Femur (tissue), 1 donor: ENCODE data around the gene CHCHD6.
A peak's percentile ranks its signal among the peaks of the same experiment; 100 is the strongest.

ENCODE experiments used
- DNase-seq: peaks from one replicate; pipeline ENCODE4 v3.0.0-alpha.2; 2017

Gene CHCHD6

DNA sequence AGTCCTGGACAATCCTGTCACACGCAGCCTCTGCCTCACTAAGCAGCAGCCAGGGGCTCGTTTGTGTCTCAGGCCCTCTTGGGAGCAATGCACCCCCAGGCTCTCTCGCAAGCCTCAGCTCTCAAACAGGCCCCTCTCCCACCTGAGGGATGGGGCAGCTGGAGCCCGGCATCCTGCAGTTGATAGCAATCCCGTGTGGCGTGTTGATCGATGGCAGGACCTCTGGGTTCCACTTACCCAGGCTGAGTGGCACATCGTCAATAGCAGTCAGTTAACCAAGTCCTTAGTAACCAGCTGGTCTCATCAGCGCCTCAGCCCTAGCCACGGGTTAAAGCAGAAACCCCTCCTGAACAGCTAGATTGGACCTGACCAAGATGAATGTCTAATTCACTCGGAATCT is 242.4 kb downstream of the CHCHD6 start:
- DNase-seq: no peak

DNA sequence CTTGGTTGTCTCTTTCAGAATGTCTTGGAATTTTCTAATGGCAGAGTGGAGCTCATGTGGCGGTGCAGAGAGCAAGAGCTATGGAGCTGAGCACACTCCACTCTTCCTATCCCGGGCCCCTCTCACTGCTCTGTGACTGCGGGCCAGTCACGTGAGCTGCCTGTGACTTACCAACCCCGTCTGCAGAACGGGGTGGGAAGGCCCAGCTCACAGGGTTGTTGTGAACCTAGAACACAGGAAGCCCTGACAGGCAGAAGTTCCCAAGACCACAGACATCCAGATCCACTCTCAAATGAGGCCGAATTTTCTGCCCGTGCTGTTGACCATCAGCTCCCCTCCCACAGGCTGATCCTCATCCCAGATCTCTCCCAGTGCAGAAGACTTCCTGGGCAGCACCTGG is 243.4 kb downstream of the CHCHD6 start:
- no peak for DNase-seq

DNA sequence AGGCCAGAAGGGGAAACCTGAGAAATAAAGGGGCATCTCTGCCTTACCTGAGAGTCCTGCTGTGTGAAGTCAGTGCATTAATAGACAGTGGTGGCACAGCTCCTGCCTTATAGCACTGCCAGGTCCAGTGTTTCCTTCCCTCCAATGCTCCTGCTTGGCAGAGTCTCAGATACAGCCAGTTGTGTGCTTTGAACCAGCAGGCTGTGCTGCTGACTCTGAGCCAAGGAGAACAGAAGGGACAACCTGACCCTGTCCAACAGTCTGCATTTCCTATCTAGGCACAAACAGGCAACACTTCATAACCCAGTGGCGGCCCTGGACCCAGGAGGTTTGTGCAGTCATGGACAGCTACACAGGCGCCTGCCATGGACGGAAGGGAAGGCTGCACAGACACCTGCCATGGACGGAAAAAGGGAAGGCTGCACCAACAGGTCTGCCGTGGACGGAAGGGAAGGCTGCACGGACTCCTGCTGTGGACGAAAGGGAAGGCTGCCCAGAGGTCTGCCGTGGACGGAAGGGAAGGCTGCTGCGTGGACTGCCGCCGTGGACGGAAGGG is 245.0 kb downstream of the CHCHD6 start:
- no peak for DNase-seq

DNA sequence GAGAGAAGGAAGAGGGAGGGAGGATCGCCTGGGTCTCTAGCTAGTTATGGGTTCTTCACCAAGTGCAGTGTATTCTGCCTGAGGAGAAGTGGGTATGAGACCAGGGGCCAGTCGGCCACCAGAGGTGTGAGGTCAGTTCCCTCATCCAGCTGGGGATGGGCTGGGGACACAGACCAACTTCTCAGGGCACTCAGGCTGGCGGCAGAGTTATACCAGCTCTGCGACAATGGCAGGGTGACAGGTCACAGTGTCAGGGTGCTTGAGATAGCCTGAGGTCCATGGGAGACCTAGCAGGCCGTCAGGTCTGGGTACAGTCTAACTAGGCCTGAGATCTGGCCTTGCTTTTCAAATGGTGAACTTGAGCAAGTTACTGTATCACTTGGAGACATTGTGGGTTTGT is 247.5 kb downstream of the CHCHD6 start:
- no peak for DNase-seq

DNA sequence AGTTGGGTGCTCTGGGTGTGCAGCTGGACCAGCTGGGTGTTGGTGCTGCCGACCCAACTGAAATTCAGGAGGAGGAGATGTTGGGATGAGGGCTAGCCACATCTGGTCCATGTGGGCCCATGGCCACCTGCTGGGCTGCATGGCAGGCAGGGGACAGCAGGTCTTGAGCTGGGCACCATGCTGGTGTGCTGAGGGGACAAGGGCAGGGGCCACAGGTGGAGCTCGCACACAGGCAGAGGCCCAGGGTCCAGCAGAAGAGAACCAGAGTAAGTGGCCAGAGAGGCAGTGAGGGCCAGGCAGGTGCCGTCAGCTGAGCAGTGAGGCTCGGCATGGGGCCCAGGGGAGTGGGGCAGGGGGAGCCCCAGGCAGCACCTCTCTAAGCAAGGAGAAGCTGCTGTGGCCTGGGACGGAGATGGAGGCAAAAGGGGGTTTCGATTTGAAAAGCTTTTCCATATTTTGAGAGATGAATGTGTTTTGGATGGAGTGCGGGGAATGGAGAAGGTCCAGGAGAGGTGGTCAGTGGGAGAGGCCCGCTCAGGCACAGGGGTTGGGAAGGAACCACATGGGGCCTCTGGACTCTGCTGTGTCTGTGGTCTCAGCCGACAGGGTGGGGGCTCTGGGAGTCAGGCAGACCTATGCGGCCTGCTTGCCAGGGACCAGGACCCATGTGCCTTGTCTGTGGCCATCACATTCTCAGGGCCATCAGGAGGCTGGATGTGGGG is 248.4 kb downstream of the CHCHD6 start:
- no peak for DNase-seq

DNA sequence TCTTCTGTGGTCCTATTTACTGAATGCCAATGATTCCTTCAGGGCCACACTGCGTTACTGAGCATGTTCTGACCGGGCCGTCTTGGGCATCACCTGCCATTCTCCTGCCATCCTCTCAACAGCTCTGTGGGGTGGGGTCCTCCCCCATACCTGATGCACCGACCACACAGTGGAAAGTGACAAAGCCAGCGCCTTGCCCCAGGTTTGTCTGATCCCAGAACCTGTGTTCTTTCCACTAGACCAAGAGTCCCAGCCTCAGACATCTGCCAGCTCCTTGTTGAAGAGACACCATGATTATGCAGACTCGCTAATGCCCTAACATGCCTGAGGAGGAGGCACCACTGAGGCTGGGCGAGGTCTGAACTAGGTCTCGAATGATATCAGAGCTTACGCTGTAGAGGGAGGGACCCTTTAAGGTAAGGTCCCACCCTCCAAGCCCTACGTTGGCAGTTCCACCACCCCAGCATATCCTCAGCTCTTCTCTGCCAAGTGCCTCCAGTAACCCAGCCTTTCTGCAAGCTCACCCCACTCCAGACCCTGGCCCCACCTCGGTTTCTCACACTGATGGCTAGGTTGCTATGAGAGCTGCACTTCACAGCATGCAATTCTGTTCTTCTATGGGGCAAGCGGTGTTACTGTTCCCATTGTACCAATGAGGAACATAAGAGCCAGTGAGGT is 249.1 kb downstream of the CHCHD6 start:
- no peak for DNase-seq

DNA sequence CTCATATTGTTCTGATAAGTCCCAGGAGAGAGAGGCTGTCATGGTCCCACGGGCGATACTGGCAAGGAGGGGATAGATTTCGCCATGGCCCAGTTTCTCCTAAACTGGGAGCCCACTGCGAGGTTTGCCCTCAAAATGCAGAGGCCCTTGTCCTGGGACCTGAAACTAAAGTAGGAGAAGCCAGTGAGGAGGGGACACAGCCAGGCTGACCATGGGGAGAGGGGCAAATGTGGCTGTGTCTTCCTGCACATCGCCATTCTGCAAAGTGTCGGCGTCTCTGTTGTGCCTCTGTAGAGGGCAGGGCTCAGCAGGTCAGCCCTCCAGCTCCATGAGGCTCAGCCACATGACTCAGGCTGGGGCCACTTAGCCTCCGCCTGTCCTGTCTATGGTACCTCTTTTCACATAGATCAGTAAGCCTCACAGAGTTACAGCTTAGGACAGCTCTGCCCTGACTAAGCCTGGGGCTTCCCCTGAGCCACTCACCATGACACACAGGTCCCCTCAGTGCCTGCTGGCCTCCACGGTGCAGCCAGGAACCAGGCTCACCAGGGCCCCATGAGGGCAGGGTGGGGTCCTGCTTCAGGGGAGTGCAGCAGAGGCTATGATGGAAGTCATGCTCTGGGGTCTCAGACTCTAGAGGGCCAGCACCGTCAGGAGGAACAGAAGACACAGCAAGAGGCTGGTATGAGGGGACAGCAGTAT is 250.3 kb downstream of the CHCHD6 start:
- no peak for DNase-seq

DNA sequence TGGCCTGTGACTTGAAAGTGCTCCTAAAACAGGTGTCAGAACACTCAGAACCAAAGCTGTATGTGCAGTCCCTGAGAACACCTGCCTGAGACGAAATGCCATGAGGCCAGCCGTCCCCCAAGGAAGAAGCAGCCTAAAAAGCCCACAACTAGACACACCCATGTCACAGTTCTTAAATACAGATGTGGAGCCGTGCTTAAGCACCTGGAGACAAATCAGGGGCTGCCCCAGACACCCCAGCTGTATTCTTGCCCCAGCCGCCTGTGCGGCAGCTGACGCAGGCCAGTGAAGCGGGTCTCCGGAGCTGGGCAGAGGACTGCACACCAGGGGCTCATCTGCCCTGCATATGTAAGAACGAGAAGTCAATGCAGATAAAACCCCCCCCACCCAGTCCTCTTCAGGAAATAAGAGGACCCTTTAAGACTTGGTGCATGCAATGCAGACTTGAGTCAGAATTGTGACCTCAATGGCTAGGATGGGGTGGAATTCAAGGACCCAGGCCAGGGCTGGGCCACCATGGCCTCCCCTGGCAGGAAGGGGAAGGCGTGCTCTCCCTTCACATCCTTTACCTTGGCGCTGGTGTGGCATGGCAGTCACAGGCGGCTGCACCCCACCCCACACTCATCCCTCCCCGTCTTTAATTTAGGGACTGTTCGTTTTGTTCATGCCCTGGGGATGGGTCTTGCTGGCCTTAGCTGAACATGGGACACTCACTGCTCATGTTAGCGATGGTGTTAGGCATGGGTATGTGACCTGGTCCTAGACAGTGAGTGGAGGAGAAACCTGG is 251.2 kb downstream of the CHCHD6 start:
- DNase-seq: no peak

DNA sequence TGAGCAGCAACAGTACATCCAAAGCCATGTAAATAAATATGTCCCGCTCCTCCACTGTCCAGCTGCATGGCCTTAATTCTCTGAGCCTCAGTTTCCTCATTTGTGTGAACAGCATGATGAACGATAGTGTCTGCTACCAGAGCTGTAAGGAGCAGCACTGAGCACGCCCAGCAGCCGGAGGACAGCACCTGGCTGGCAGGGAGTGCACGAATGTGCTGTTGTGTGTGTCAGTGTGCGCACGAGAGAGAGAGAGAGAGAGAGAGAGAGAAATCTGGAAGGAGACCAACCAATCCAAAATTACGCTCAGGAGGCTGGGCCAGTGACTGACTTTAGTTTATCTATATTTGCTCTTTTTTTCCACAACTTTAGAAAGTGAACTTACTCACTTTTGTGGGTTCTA is 252.3 kb downstream of the CHCHD6 start:
- DNase-seq: no peak

DNA sequence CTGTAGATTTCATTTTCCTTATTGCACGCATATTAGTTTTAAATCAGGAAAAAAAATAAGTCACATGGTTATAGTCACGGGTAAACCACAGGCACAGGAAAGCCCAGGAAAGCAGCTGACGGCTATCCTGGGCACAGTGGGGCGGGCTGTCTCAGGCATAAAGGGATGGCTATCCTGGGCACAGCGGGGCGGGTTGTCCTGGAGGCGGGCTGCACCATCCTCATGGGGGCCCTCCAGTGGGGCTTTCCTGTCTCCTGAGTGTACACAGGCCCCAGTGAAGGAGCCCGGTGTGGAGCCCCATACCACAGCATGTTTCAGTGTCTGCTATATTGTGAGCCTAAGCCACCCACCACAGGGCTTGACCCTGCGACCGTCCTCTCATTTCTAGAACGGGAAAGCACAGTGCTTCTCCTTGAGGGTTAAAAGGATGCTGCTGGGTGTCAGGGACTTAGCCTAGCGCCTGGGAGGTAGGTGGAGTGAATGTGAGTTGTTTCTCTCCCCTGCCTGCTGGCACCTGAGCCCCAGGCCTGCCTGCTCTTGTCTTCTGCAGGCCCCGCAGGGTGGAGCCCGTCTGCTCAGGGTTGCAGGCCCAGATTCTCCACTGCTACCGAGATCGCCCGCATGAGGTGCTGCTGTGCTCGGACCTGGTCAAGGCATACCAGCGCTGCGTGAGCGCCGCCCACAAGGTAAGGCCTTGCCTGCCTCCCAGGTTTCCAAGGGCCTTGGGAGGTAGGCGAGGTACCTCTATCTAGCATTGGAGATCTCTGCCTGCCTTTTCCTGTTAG is 253.0 kb downstream of the CHCHD6 start:
- DNase-seq: no peak

DNA sequence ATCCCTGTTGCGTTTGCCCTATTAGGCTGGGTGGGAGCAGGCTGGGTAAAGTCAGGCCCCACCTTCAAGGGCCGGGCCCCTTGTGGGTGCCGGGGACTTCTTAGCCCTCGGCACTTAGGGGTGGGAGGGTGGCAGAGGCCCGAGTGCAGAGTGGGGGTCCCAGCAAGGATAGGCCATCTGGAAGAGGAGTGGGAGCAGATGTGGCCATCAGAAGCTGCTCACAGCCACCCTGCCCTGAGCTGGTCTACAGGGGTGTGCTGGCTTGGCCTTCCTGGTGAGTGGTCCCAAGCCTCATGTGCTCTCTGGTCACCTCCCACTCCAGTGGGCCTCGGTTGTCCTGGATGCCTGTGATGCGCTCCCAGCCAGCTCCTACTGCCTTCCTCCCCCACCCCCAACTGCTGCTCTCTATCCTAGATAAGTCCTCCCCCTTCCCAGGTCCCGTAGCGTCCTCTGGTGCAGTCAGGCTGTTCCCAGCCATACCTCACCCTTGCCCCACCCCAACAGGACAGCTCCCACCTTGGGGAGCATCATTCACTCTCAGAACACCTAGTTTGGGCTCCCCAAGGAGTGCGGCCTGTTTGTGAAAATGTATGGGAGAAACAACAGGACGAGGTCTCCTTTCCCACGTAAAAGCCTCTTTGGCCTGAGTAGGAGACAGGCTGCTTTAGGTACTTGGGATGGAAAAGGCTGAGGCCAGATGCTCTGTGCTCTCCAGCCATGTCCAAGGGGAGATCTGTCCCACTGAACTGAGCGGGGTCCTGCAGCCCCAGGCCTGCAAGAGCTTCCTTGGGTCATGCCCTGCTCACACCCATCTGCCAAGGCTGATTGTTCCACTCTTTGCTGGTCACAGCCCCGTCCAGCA is 254.0 kb downstream of the CHCHD6 start:
- DNase-seq: no peak

DNA sequence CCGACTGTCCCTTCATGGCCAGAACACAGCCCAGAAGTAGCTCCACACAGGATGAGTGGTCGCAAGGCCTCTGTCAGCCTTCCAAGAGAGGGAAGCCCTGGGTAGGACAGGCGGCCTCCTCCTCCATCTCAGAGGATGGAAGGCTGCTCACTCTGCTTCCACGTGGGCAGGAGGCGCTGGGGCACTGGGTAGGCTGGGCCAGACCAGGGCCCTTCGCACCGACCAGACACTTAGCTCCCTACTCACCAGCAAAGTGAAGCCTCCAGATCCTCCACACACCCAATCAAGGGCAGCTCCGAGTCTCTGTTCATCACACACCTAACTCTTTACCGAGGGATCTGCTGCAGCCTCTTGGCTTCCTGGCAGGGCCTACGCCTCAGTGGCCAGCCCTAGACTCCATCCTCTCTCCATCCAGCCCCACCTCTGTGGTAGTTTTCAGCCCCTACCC is 254.6 kb downstream of the CHCHD6 start:
- DNase-seq: no peak

DNA sequence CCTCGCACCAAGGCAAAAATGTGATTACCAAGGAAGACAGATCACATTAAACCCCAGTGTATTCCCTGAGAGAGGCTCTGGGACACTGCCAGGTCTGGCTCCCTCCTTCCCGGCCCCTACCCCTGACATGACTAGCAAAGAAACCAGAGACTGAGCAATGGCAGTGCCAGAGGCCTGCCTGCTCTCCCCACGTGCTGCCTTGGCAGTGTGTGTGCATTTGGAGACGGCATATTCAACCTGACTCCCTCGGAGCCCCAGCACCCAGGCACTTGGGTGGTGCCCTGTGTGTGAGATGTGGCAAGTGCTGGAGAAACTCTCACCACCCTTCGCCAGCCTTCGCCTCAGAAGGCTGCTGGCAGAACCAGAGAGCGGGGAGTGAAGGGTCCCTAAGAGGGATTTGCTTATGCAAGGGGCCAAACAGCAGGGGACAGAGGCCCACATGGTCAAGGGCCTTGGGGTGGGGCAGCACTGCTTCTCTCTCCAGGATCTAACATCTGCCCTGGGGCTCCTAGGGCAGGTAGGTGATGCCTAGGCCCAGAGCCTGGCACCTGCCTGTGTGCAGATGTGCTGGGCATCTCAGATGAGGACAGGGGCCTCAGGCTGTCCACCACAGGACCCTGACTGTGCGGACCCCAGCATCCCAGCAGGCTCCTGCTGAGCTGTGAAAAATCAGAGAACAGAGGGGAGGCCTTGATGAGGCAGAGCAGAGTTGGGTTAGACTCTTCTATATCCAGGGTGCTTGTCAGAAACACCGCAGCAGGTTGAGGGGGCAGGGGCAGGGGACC is 255.3 kb downstream of the CHCHD6 start:
- no peak for DNase-seq

DNA sequence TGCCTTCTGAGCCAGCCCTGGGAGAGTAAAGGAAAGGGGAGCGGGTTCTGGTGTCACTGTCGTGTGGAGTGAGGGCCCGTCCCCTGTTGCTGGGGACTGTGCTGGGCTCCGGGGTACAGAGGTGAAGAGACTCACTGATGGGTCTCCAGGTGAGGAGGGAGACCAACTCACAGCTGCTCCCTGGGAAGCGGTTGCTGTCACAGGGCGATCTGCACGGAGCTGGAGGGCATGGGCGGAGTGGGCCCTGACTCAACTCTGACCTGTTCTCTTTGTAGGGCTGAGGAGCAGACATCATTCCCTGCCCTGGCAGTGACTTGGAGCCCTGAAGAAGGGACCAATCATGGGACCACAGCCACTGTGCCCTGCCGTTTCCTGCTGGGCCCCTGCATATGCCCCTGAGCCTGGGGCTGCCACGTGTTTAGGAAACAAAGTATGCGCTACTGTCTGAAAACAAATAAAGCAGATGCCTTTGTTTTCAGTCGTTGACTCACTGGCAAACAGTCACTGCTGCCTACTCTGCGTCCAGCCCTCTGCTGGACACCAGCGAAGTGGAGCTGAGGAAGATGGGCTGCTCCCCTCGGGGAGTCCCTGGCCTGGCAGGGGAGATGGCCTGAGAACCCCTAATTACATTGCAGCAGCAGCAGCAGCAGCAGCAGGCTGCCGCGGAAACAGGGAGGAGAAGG is 256.0 kb downstream of the CHCHD6 start:
- no peak for DNase-seq

DNA sequence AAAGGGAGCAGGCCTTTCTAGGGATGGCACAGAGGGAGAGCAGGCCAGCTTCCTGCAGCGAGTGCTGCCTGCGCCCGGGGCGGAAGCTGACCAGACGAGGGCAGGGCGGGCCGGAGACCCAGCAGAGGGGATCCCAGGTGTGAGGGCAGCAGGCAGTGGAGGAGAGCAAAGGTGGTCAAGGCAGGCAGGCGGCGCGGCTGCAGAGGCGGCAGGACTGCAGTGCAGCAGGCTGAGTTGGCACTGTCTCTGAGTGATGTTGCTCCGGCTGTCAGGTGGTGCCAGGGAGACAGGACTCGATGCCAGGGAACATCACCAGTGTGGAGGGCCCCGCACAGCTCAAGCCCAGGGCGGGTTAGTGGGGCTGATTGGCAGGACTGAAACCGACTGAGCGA is 256.6 kb downstream of the CHCHD6 start:
- no peak for DNase-seq

DNA sequence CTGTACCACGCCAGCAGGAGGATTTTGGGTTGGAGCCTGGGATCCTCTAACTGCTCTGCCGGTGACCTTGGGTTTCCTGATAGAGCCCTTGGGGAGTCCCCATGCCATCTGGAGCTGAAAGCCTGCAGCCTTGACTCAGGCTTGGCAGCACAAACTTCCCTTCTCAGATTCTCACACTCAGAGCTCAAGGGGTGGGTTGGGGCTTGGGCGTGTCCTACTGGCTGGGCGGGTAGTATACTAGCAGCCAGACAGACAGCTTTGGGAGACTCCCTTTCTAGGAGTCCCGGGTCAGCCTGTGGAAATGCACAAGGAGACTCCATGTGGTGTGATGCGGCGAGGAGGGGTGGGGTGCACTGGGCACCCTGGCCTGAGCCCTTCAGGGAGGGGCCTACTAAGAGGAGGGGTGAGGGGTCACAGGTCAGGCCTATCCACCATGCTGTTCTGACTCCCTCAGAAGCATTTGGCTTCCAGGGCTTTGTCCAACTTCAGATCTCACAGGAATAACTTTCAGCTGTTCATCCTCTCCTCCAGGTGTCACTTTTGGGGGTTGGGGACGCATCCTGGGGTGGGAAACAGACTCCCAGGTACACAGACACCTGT is 257.3 kb downstream of the CHCHD6 start:
- peak; percentile 78 for DNase-seq

DNA sequence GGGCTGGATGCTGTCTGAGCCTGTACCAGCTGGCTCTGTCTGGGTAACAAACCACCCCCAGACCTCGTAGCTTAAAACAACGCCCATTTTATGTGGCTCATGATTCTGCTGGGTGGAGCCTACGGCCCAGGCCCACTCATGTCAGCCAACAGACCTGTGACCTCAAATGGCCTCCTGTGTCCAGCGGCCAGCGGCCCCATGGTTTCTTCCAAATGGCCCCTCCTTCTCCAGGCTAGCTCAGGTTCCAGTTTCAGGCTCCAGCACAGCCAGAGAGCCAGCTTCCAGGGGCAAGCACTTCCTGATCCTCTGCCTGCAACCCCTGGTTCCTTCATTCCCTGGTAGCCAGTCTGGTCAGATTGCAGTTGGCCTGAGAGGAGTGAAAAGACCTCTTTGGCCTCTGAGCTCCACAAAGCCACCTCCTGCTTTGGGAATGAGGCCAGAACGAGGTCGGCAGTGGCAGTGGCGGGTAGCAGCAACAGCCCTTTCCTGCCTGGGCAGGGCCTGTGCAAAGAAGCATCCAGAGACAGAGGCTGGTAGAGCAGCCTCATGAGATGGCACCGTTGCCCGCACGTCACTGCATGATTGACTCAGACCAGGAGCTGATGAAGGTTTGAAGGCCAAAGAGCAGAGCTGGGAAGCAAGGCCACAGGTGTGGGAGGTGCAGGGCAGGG is 257.9 kb downstream of the CHCHD6 start:
- DNase-seq: peak; percentile 40

DNA sequence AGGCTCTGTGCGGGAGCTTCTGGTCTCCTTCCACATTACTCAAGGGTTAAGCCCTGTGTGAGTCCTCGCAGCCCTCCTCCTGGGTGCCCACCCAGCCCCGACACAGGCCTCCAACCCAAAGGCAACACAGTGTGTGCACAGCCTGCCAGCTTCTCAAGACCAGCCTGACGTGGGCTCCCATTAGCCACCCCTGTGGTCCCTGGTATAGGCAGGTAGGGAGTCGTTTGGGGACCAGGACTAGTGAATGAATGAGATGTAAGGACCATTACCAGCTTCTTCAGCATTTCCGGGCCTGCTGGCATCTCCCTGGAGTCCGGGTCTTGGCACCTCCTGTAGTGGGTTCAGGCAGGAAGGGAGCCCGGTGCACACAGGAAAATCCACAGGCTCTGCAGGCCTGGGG is 258.7 kb downstream of the CHCHD6 start:
- no peak for DNase-seq
